ENCODE results near the gene FRK. TPM values are rescaled to one million over a fixed set of nuclear protein-coding genes. Genes with fewer than 3 reads are reported as not detected.
"Not testable (repeated sequence)": the region's sequence is repeated elsewhere in the genome, so short reads cannot be mapped to it uniquely, and the experiment has no call there.

Gene FRK
- total and polyA plus RNA-seq, 2 experiments from 2014 or later, result 2.7 to 16.9 TPM

DNA sequence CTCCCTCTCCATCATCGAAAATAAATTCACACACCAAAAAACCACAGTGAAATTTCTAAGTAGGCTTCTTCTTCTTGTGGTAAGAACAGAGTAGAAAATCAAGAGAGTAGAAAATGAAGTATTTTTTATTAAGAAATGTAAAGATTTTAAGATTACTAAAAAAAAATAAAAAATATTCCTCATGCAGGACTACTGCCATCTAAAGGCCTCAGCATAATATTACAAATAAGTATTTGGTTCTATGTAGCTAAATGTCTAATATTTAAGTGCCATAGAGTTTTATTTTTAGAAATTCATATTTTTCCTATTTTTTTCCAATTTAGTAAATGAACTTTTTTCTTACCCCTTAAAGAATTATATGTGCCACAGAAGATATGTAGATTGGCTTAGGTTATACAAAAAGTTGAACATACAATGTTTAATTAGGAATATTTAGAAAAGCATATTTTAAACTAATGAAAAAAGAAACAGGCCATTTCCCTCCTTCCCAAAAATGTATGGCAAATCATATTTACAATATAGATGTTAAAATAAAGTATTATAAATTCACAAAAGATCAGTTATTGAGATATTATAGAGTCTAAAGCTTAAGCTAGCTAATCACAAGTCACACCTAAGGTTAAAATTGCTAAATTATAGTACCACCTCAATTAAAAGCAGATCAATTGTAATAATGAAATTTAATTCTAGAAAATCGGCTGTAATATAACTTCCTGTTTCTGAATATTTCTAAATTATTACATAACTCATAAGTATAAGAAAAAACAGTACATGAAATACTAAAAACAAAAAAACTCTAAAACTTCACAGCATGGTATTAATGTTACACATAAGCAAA lies 36.5 kb upstream of the FRK start:
- 62% methylated on average over 2 of the region's 2 CpGs for WGBS (ENCODE audit: low lambda C conversion rate, missing lambda C conversion rate)
- no peaks in the 10 kb centered on the region for H3K9me3 ChIP-seq (ENCODE audit: low read depth)
- TF ChIP-seq EZH2 (IDR thresholded peaks at IDR 0.05; ENCODE audit: borderline replicate concordance) (no peak), CTCF (IDR thresholded peaks at IDR 0.05; ENCODE audit: poor library complexity) (peak; percentile 70)

GRCh38 chr6:116096048-116096759 lies 35.5 kb upstream of the FRK start:
- H3K4me1 ChIP-seq (ENCODE audit: insufficient read depth); DNase-seq (ENCODE audit: low spot score); H4K20me1 ChIP-seq (ENCODE audit: insufficient read depth, poor library complexity, severe bottlenecking); H3K4me2 ChIP-seq; H2AFZ ChIP-seq; H3K79me2 ChIP-seq; H3K4me3 ChIP-seq; H3K36me3 ChIP-seq (replicated peaks; ENCODE audit: insufficient read depth, low read depth); H3K27me3 ChIP-seq; H3K27ac ChIP-seq; H3K9me3 ChIP-seq (ENCODE audit: low read depth); H3K9me2 ChIP-seq (replicated peaks; ENCODE audit: insufficient read depth): not testable (repeated sequence)
- WGBS (ENCODE audit: low lambda C conversion rate, missing lambda C conversion rate), result 95% methylated on average over 9 of the region's 9 CpGs

More for the DNA sequence above, 36.5 kb upstream of the FRK start:
- H3K27me3 ChIP-seq, result no peaks in the 10 kb centered on the region
- peaks cover 7% of the 10 kb centered on the region for H3K79me2 ChIP-seq
- H2AFZ ChIP-seq, result no peak overlapping the region
- H3K36me3 ChIP-seq (replicated peaks; ENCODE audit: insufficient read depth, low read depth), result no peaks in the 10 kb centered on the region
- no peak overlapping the region for H3K4me2 ChIP-seq
- no peak for DNase-seq (ENCODE audit: low spot score)
- H3K4me1 ChIP-seq (ENCODE audit: insufficient read depth), result peaks cover 11% of the 10 kb centered on the region
- H3K4me3 ChIP-seq, result no peak overlapping the region
- no peaks in the 10 kb centered on the region for H3K9me2 ChIP-seq (replicated peaks; ENCODE audit: insufficient read depth)
- no peaks in the 10 kb centered on the region for H4K20me1 ChIP-seq (ENCODE audit: insufficient read depth, poor library complexity, severe bottlenecking)
- no peak overlapping the region for H3K27ac ChIP-seq

- no peak for DNase-seq (ENCODE audit: low spot score)
- no peaks in the 10 kb centered on the region for H3K9me2 ChIP-seq (replicated peaks; ENCODE audit: insufficient read depth)
- H3K4me2 ChIP-seq, result no peak overlapping the region
- H3K36me3 ChIP-seq (replicated peaks; ENCODE audit: insufficient read depth, low read depth), result no peaks in the 10 kb centered on the region
- no peak overlapping the region for H2AFZ ChIP-seq
- H3K79me2 ChIP-seq, result no peaks in the 10 kb centered on the region
- no peaks in the 10 kb centered on the region for H4K20me1 ChIP-seq (ENCODE audit: insufficient read depth, poor library complexity, severe bottlenecking)
- H3K4me3 ChIP-seq, result no peak overlapping the region
- TF ChIP-seq EZH2 (IDR thresholded peaks at IDR 0.05; ENCODE audit: borderline replicate concordance), result no peak
- no peak for TF ChIP-seq CTCF (IDR thresholded peaks at IDR 0.05; ENCODE audit: poor library complexity)
- no peak for TF ChIP-seq EZH2phosphoT487 (IDR thresholded peaks at IDR 0.05; ENCODE audit: low read depth, severe bottlenecking, unreplicated experiment)
- H3K27me3 ChIP-seq, result no peaks in the 10 kb centered on the region
- no peaks in the 10 kb centered on the region for H3K9me3 ChIP-seq (ENCODE audit: low read depth)
- H3K4me1 ChIP-seq (ENCODE audit: insufficient read depth), result no peaks in the 10 kb centered on the region
- 92% methylated on average over 7 of the region's 7 CpGs for WGBS (ENCODE audit: low lambda C conversion rate, missing lambda C conversion rate)
- no peak overlapping the region for H3K27ac ChIP-seq
Measured at GRCh38 chr6:116094041-116094440, 33.4 kb upstream of the FRK start.

GRCh38 chr6:116090251-116090650 lies 29.6 kb upstream of the FRK start:
- no peak overlapping the region for H3K27ac ChIP-seq
- no peak overlapping the region for H3K4me2 ChIP-seq
- TF ChIP-seq EZH2 (IDR thresholded peaks at IDR 0.05; ENCODE audit: borderline replicate concordance) (no peak), CTCF (IDR thresholded peaks at IDR 0.05; ENCODE audit: poor library complexity) (no peak), EZH2phosphoT487 (IDR thresholded peaks at IDR 0.05; ENCODE audit: low read depth, severe bottlenecking, unreplicated experiment) (no peak)
- peaks cover 3% of the 10 kb centered on the region for H3K4me1 ChIP-seq (ENCODE audit: insufficient read depth)
- no peaks in the 10 kb centered on the region for H3K36me3 ChIP-seq (replicated peaks; ENCODE audit: insufficient read depth, low read depth)
- no peak overlapping the region for H3K4me3 ChIP-seq
- H3K9me3 ChIP-seq (ENCODE audit: low read depth), result no peaks in the 10 kb centered on the region
- no peaks in the 10 kb centered on the region for H3K9me2 ChIP-seq (replicated peaks; ENCODE audit: insufficient read depth)
- H2AFZ ChIP-seq, result no peak overlapping the region
- no peak for DNase-seq (ENCODE audit: low spot score)
- H4K20me1 ChIP-seq (ENCODE audit: insufficient read depth, poor library complexity, severe bottlenecking), result no peaks in the 10 kb centered on the region
- H3K79me2 ChIP-seq, result no peaks in the 10 kb centered on the region
- no peaks in the 10 kb centered on the region for H3K27me3 ChIP-seq
- 95% methylated on average over 2 of the region's 2 CpGs for WGBS (ENCODE audit: low lambda C conversion rate, missing lambda C conversion rate)
